K562 (cell line): ENCODE measurements around the gene VEGFA. TPM values are rescaled to one million over a fixed set of nuclear protein-coding genes. Genes with fewer than 3 reads are reported as not detected.

Experiments
- CEBPZ ChIP-seq: fragments of 150-350 bp; IDR thresholded peaks from 2 replicates; pipeline ENCODE4 v1.6.1; 2014; ENCODE audit warnings: low read depth, mild to moderate bottlenecking, low read length, borderline replicate concordance
- CHCHD3 ChIP-seq: fragments of 250-450 bp; sonication (Bioruptor Pico); IDR thresholded peaks from 2 replicates; pipeline ENCODE4 v2.1.2; 2022; ENCODE audit warnings: mild to moderate bottlenecking
- CREM ChIP-seq: IDR thresholded peaks from 2 replicates; pipeline ENCODE4 v1.6.1; 2014; ENCODE audit warnings: antibody characterized with exemption, low read depth
- CSDE1 ChIP-seq, 2 experiments: fragments of 450-650 bp; IDR thresholded peaks; 2 replicates each; pipeline ENCODE4 v1.6.1; 2016; ENCODE audit warnings: mild to moderate bottlenecking in 1 of 2
- CXXC5 ChIP-seq: fragments of 250-450 bp; sonication (Bioruptor Pico); IDR thresholded peaks from 2 replicates; pipeline ENCODE4 v1.8.0; 2022; ENCODE audit warnings: inconsistent platforms, mild to moderate bottlenecking, moderate library complexity
- EWSR1 ChIP-seq: fragments of 450-650 bp; IDR thresholded peaks from 2 replicates; pipeline ENCODE4 v1.6.1; 2018; ENCODE audit warnings: borderline replicate concordance, mild to moderate bottlenecking, low read depth, moderate library complexity; ENCODE audit not compliant: partially characterized antibody
- EZH2 ChIP-seq: IDR thresholded peaks from 2 replicates; pipeline ENCODE4 v1.6.1; 2012; ENCODE audit warnings: low read depth, mild to moderate bottlenecking, inconsistent platforms, low read length, borderline replicate concordance
- HDAC8 ChIP-seq: fragments of 450-650 bp; IDR thresholded peaks from 2 replicates; pipeline ENCODE4 v1.6.1; 2016; ENCODE audit warnings: mild to moderate bottlenecking, missing genetic modification characterization, moderate library complexity, missing compliant biosample characterization
- POLR3A ChIP-seq: IDR thresholded peaks from 2 replicates; pipeline ENCODE4 v1.6.1; 2011; ENCODE audit warnings: borderline replicate concordance, mild to moderate bottlenecking, moderate library complexity; ENCODE audit not compliant: insufficient read length, insufficient read depth; ENCODE audit errors: extremely low read depth
- SIRT6 ChIP-seq: IDR thresholded peaks from one replicate; pipeline ENCODE4 v1.6.1; 2012; ENCODE audit warnings: low read depth, mild to moderate bottlenecking, control low read depth, inconsistent platforms, low read length, moderate library complexity
- ZBTB33 ChIP-seq: sonication (generic); formaldehyde crosslinking; IDR thresholded peaks from 2 replicates; pipeline ENCODE4 v1.8.1; 2023; ENCODE audit warnings: mild to moderate bottlenecking, missing genetic modification reagents
- ZNF184 ChIP-seq: sonication (generic); formaldehyde crosslinking; IDR thresholded peaks from 2 replicates; pipeline ENCODE4 v1.5.0; 2020; ENCODE audit warnings: missing genetic modification reagents
- ZNF311 ChIP-seq: fragments of 250-450 bp; sonication (Bioruptor Pico); IDR thresholded peaks from 2 replicates; pipeline ENCODE4 v1.4.0; 2020; ENCODE audit warnings: mild to moderate bottlenecking, moderate library complexity
- ZNF436 ChIP-seq: fragments of 250-450, 450-650 bp; sonication (Bioruptor Pico); formaldehyde crosslinking; IDR thresholded peaks from 2 replicates; pipeline ENCODE4 v1.7.0; 2020; ENCODE audit warnings: mild to moderate bottlenecking
- ZNF512 ChIP-seq: IDR thresholded peaks from 2 replicates; pipeline ENCODE4 v1.6.1; 2016; ENCODE audit warnings: missing genetic modification characterization, missing compliant biosample characterization
- ZNF707 ChIP-seq: fragments of 250-450 bp; sonication (Bioruptor Pico); conservative IDR thresholded peaks from 2 replicates; pipeline ENCODE4 v1.8.0; 2022; ENCODE audit warnings: inconsistent platforms, mild to moderate bottlenecking, moderate library complexity
- ZNF717 ChIP-seq: fragments of 250-450 bp; sonication (Bioruptor Pico); IDR thresholded peaks from 2 replicates; pipeline ENCODE4 v1.5.0; 2021
- polyA plus RNA-seq, 8 experiments: library from polyadenylated mRNA; depleted of rRNA in 4 of 8; stranded (reverse) in 5 of 8; unstranded in 3 of 8; fragments of >200 nt; fragmentation: Nextera tagmentation in 2 of 8; fragmentation: Illumina TruSeq in 1 of 8; extraction: Ambion mirVana in 2 of 8; extraction: Trizol in 1 of 8; gene quantifications; 2 replicates each; pipeline versions ENCODE4 v1.2.1 to v1.2.3, GENCODE V29; 2011 to 2014; ENCODE audit warnings: inconsistent platforms in 1 of 8, missing spikeins in 1 of 8
- total RNA-seq, 7 experiments: library from RNA; depleted of rRNA in 6 of 7; stranded (reverse); fragments of >200 nt in 6 of 7; fragmentation: Illumina TruSeq in 2 of 7; extraction: Trizol in 2 of 7; gene quantifications; 2 replicates each; pipeline versions ENCODE4 v1.2.1 to v1.2.3, GENCODE V29; 2011 to 2021; ENCODE audit warnings: low replicate concordance in 1 of 7

VEGFA gene
- total and polyA plus RNA-seq, 9 of the 15 experiments (the other 6 are each of a cell fraction or from before 2014, with no cell fraction given): 14.0 to 271 (median 124) TPM

DNA sequence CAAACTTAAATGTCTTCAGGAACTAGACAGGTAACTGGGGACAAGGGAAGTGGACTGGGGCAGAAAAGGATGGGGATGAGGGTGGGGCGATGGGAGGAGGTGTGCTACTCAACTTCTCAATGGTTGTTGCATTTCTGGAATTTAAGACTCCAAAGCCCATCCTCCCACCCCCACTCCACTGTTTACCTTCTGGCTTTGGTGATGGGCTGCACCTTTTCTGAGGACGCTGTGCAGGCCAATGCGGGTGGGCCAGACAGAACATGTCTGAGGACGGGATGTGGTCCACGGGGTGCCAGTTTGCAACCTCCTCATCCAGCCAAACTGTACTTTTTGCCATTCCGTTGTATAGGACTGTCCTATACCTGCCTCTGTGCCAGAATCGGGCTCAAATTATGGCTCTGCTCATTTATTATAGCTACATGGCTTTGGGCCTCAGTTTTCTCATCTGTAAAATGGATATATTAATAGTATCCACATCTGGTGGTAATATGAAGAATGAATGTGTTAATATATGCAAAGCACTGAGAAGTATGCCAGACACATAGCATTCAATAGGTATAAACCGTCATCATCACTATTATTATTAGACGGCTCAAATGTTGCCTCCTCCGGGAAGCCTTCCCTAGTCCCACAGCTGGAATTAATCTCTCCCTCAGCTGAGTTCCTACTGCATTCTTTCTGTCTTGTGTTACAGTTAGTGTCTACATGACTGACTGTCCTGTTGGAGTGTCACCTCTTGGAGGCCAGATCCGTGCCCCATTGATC, 31.0 kb upstream of the VEGFA start (continued):
- TF ChIP-seq POLR3A (no peak), ZNF707 (CRISPR knock-in tag) (no peak), CREM (no peak), ZNF436 (CRISPR knock-in tag) (peak; percentile 94), CSDE1 (IDR thresholded peaks at IDR 0.05) (no peak), HDAC8 (tag) (no peak), EWSR1 (no peak), CEBPZ (no peak), ZNF184 (CRISPR knock-in tag) (no peak), ZBTB33 (CRISPR knock-in tag) (no peak), EZH2 (no peak), CXXC5 (0 out of 2 replicates have a peak, but pooled peaks have one; percentile 9), ZNF512 (tag) (no peak), ZNF311 (CRISPR knock-in tag) (no peak), ZNF717 (CRISPR knock-in tag) (no peak), CHCHD3 (no peak), SIRT6 (no peak)
